OCI-LY7 (cell line): ENCODE results near the gene PRKRIP1. TPM values are rescaled to one million over a fixed set of nuclear protein-coding genes. Genes with fewer than 3 reads are reported as not detected.

Experiments used
- BruUV-seq: library from RNA; stranded (reverse); fragments of 400-500 nt; replicated peaks from 2 replicates; lab custom pipeline; 2021; lab: Mats Ljungman, UMichigan
- CTCF ChIA-PET: fragments of 300-600 bp; sonication (Branson Sonifier 250); formaldehyde crosslinking; loops from one replicate; lab custom pipeline; 2022; ENCODE audit warnings: antibody characterized with exemption; ENCODE audit not compliant: unreplicated experiment; lab: Charles Lee
- POLR2A ChIA-PET: fragments of 300-600 bp; sonication (Branson Sonifier 250); formaldehyde crosslinking; loops from one replicate; lab custom pipeline; 2022; ENCODE audit warnings: antibody characterized with exemption; lab: Charles Lee
- DNase-seq: peaks from one replicate; pipeline ENCODE4 v3.0.0-alpha.2; 2015; ENCODE audit warnings: low spot score
- H2AFZ ChIP-seq: fragments of 200-600 bp; sonication (generic), shearing (Covaris generic); 2 replicates; pipeline ENCODE4 v1.6.1; 2014; ENCODE audit warnings: mild to moderate bottlenecking, antibody characterized with exemption, low read length, moderate library complexity
- H3K27ac ChIP-seq: fragments of 200-600 bp; sonication (generic); 2 replicates; pipeline ENCODE4 v1.5.1; 2014; ENCODE audit warnings: mixed run types, low read depth, mild to moderate bottlenecking, moderate library complexity, low read length, inconsistent platforms; ENCODE audit not compliant: poor library complexity, severe bottlenecking
- H3K36me3 ChIP-seq: fragments of 200-600 bp; sonication (generic); 2 replicates; pipeline ENCODE4 v1.6.1; 2014; ENCODE audit warnings: mild to moderate bottlenecking, antibody characterized with exemption, low read length, moderate library complexity, mixed read lengths; ENCODE audit not compliant: insufficient read depth
- H3K4me1 ChIP-seq: fragments of 200-600 bp; sonication (generic); 2 replicates; pipeline ENCODE4 v1.5.1; 2014; ENCODE audit warnings: mild to moderate bottlenecking, low read length; ENCODE audit not compliant: insufficient read depth, poor library complexity, severe bottlenecking
- H3K4me2 ChIP-seq: fragments of 200-600 bp; sonication (generic); 2 replicates; pipeline ENCODE4 v1.6.1; 2014; ENCODE audit warnings: mild to moderate bottlenecking, low read length
- H3K4me3 ChIP-seq: fragments of 200-600 bp; sonication (generic); 2 replicates; pipeline ENCODE4 v1.5.1; 2014; ENCODE audit warnings: mild to moderate bottlenecking, low read depth, low read length; ENCODE audit not compliant: poor library complexity, severe bottlenecking
- H3K79me2 ChIP-seq: fragments of 200-600 bp; sonication (generic); 2 replicates; pipeline ENCODE4 v1.6.1; 2016; ENCODE audit warnings: low read depth, mild to moderate bottlenecking, low read length, moderate library complexity, mixed read lengths; ENCODE audit not compliant: insufficient read depth
- H3K9me2 ChIP-seq: fragments of 200-600 bp; sonication (generic); 2 replicates; pipeline ENCODE4 v1.6.1; 2016; ENCODE audit warnings: mild to moderate bottlenecking, low read length, mixed read lengths; ENCODE audit not compliant: insufficient read depth
- H3K9me3 ChIP-seq: fragments of 200-600 bp; sonication (generic); 2 replicates; pipeline ENCODE4 v1.6.1; 2014; ENCODE audit warnings: mild to moderate bottlenecking, mixed run types, low read length, mixed read lengths
- H4K20me1 ChIP-seq: fragments of 200-600 bp; sonication (generic); 2 replicates; pipeline ENCODE4 v1.6.1; 2014; ENCODE audit warnings: mild to moderate bottlenecking, antibody characterized with exemption, low read length, moderate library complexity, mixed read lengths; ENCODE audit not compliant: insufficient read depth
- CTCF ChIP-seq: fragments of 200-600 bp; sonication (generic); conservative IDR thresholded peaks from 2 replicates; pipeline ENCODE4 v1.5.1; 2014; ENCODE audit warnings: mild to moderate bottlenecking, antibody characterized with exemption, low read length, moderate library complexity, mixed read lengths
- EZH2phosphoT487 ChIP-seq: fragments of 200-600 bp; sonication (generic); IDR thresholded peaks from 2 replicates; pipeline ENCODE4 v1.6.1; 2018; ENCODE audit warnings: low read depth, borderline replicate concordance, mild to moderate bottlenecking, mixed run types, antibody characterized with exemption, low read length, moderate library complexity, mixed read lengths
- intact Hi-C: fragments of 100-400 bp; cut with micrococcal nuclease; formaldehyde crosslinking; loops from one replicate; pipeline ENCODE4 v1.10.0; 2022; ENCODE audit not compliant: unreplicated experiment
- total RNA-seq, 2 experiments: library from RNA; depleted of rRNA in 1 of 2; stranded (reverse); fragments of >200 nt in 1 of 2; shearing (Covaris generic) in 1 of 2; gene quantifications; 2 replicates each; pipeline ENCODE4 v1.2.3, GENCODE V29; 2014 to 2022

The PRKRIP1 gene
- total RNA-seq, 2 experiments from 2014 or later = 47.1 to 48.2 TPM

- Histone ChIP-seq H4K20me1 (no peaks in the 10 kb centered on the region), H3K36me3 (peaks cover 39% of the 10 kb centered on the region), H3K4me3 (no peak overlapping the region), H2AFZ (no peak overlapping the region), H3K27ac (no peak overlapping the region), H3K4me2 (no peak overlapping the region), H3K9me2 (no peaks in the 10 kb centered on the region), H3K9me3 (no peaks in the 10 kb centered on the region), H3K4me1 (peaks cover 7% of the 10 kb centered on the region), H3K79me2 (peaks cover 13% of the 10 kb centered on the region; the same call in 1 of the 2 replicates)
- BruUV-seq = no TSS peak
- POLR2A ChIA-PET = interaction anchor here (1.0 kb wide), 1 partner anchor 11 kb away, joined by 4 read pairs; no protein-coding TSS in a partner anchor
- CTCF ChIA-PET = interaction anchor here (0.5 to 0.6 kb wide), 2 partner anchors 14 to 43 kb away, joined by 4 read pairs; no protein-coding TSS in a partner anchor
- DNase-seq = no peak
- TF ChIP-seq EZH2phosphoT487 (no peak), CTCF (no peak)
- intact Hi-C loops = no loop called here
Observed at GRCh38 chr7:102460467-102460866, 64.3 kb downstream of the PRKRIP1 start.

- H3K9me2 ChIP-seq = no peaks in the 10 kb centered on the region
- DNase-seq = no peak
- ChIA-PET POLR2A (interaction anchor here (0.5 to 1.6 kb wide), 6 partner anchors 9 to 62 kb away, joined by 3 to 4 read pairs (median 4); no protein-coding TSS in a partner anchor), CTCF (interaction anchor here (0.6 to 0.7 kb wide), 2 partner anchors 144 to 160 kb away, joined by 3 to 5 read pairs; no protein-coding TSS in a partner anchor)
- no TSS peak for BruUV-seq
- H3K36me3 ChIP-seq = peaks cover 21% of the 10 kb centered on the region
- H3K4me3 ChIP-seq = peak overlapping the region; percentile 97
- H3K4me1 ChIP-seq = peaks cover 20% of the 10 kb centered on the region
- H3K9me3 ChIP-seq = no peaks in the 10 kb centered on the region
- peak overlapping the region; percentile 93 for H2AFZ ChIP-seq
- peaks cover 17% of the 10 kb centered on the region; the same call in 1 of the 2 replicates for H3K79me2 ChIP-seq
- TF ChIP-seq CTCF (no peak), EZH2phosphoT487 (no peak)
- H3K4me2 ChIP-seq = peak overlapping the region; percentile 96
- H3K27ac ChIP-seq = peak overlapping the region; percentile 14
- H4K20me1 ChIP-seq = no peaks in the 10 kb centered on the region
- intact Hi-C loops = loop anchor here (2.0 kb wide), 1 partner anchor 59 kb away; no protein-coding TSS in a partner anchor
Observed at GRCh38 chr7:102463841-102464576, 67.8 kb downstream of the PRKRIP1 start.
